K562 (cell line): ENCODE measurements around the gene SMNDC1. TPM values are rescaled to one million over a fixed set of nuclear protein-coding genes. Genes with fewer than 3 reads are reported as not detected.

Experiments used
- ATAC-seq: fragments of 200-7000 bp; cut with Tn5 transposase; 3 replicates; pipeline ENCODE4 v1.9.1; 2020; ENCODE audit warnings: moderate library complexity
- BruUV-seq: library from RNA; stranded (reverse); fragments of 400-500 nt; replicated peaks from 2 replicates; lab custom pipeline; 2021; lab: Mats Ljungman, UMichigan
- CTCF ChIA-PET: fragments of 300-600 bp; formaldehyde crosslinking; extraction: SDS; loops from one replicate; lab custom pipeline; 2021; ENCODE audit warnings: low intra/inter-chr PET ratio; lab: Yijun Ruan, JAX
- POLR2A ChIA-PET: fragments of 300-600, 350-650 bp; sonication (Branson Sonifier 250); formaldehyde crosslinking; extraction: SDS; loops from one replicate; lab custom pipeline; 2021; ENCODE audit warnings: antibody characterized with exemption, inconsistent platforms; lab: Yijun Ruan, JAX
- DNase-seq, 4 experiments: peaks; one replicate each; pipeline versions ENCODE4 v3.0.0 to v3.0.0-alpha.2; 2011 to 2018; ENCODE audit warnings: low spot score in 3 of 4, mixed read lengths in 3 of 4; ENCODE audit errors: extremely low read depth in 1 of 4
- FAIRE-seq: peaks from 2 replicates; lab custom pipeline; 2011; peaks lifted over from hg19 to GRCh38; lab: Jason Lieb, UNC
- H2AFZ ChIP-seq: 2 replicates; pipeline ENCODE4 v1.6.0; 2011; ENCODE audit warnings: low read depth, low read length, control low read depth, inconsistent platforms
- H3K27ac ChIP-seq: fragments of 200-600 bp; 3 replicates; pipeline ENCODE4 v1.8.0; 2011; ENCODE audit warnings: low read depth, mild to moderate bottlenecking, control low read depth, inconsistent platforms, low read length, moderate library complexity, mixed read lengths; ENCODE audit errors: extremely low read depth
- H3K27me3 ChIP-seq, 2 experiments: fragments of 300-600 bp in 1 of 2; 2 replicates in 1 of 2; 3 replicates in 1 of 2; pipeline versions ENCODE4 v1.6.0 to v1.8.0; 2011; ENCODE audit warnings: inconsistent platforms in 2 of 2, low read length in 2 of 2, mild to moderate bottlenecking in 1 of 2, mixed read lengths in 1 of 2, moderate library complexity in 1 of 2; ENCODE audit not compliant: control insufficient read depth in 2 of 2, insufficient read depth in 2 of 2
- H3K36me3 ChIP-seq: fragments of 300-600 bp; 3 replicates; pipeline ENCODE4 v1.8.0; 2011; ENCODE audit warnings: mild to moderate bottlenecking, low read length, inconsistent platforms; ENCODE audit not compliant: control insufficient read depth, insufficient read depth
- H3K4me1 ChIP-seq, 2 experiments: fragments of 200-600 bp in 1 of 2; replicated peaks in 1 of 2; 2 replicates in 1 of 2; 3 replicates in 1 of 2; pipeline versions ENCODE4 v1.5.1 to v1.8.0; 2011; ENCODE audit warnings: inconsistent platforms in 2 of 2, low read length in 2 of 2, mild to moderate bottlenecking in 1 of 2, mixed read lengths in 1 of 2, moderate library complexity in 1 of 2; ENCODE audit not compliant: control insufficient read depth in 2 of 2, insufficient read depth in 2 of 2
- H3K4me2 ChIP-seq: 2 replicates; pipeline ENCODE4 v1.6.1; 2011; ENCODE audit warnings: low read length, control low read depth, inconsistent platforms, mixed read lengths; ENCODE audit not compliant: insufficient read depth
- H3K4me3 ChIP-seq: fragments of 200-600 bp; sonication (generic), shearing (Covaris generic); 2 replicates; pipeline ENCODE4 v1.5.1; 2016; ENCODE audit warnings: control low read depth, inconsistent platforms
- H3K79me2 ChIP-seq: fragments of 200-600 bp; 3 replicates; pipeline ENCODE4 v1.8.0; 2011; ENCODE audit warnings: low read length, inconsistent platforms; ENCODE audit not compliant: control insufficient read depth, insufficient read depth
- H3K9ac ChIP-seq, 2 experiments: 2 replicates each; pipeline versions ENCODE4 v1.6.0 to v1.6.1; 2011; ENCODE audit warnings: low read depth in 2 of 2, low read length in 2 of 2, control low read depth in 1 of 2, inconsistent platforms in 1 of 2, mild to moderate bottlenecking in 1 of 2, mixed read lengths in 1 of 2; ENCODE audit not compliant: insufficient read depth in 1 of 2
- H3K9me1 ChIP-seq: one replicate; pipeline ENCODE4 v1.6.0; 2011; ENCODE audit warnings: inconsistent platforms, mild to moderate bottlenecking, low read length, moderate library complexity; ENCODE audit not compliant: control insufficient read depth, insufficient read depth
- H3K9me3 ChIP-seq: replicated peaks from 2 replicates; pipeline ENCODE4 v1.5.1; 2011; ENCODE audit warnings: low read depth, low read length, inconsistent platforms; ENCODE audit not compliant: control insufficient read depth, insufficient read depth
- H4K20me1 ChIP-seq: replicated peaks from 2 replicates; pipeline ENCODE4 v1.6.1; 2011; ENCODE audit warnings: low read length, inconsistent platforms, mixed read lengths; ENCODE audit not compliant: control insufficient read depth, insufficient read depth
- CBX1 ChIP-seq: sonication (generic); IDR thresholded peaks from 2 replicates; pipeline ENCODE4 v1.6.1; 2016; ENCODE audit warnings: antibody characterized with exemption, low read depth, mild to moderate bottlenecking
- CC2D1A ChIP-seq: fragments of 450-650 bp; IDR thresholded peaks from 2 replicates; pipeline ENCODE4 v1.6.1; 2017; ENCODE audit warnings: mild to moderate bottlenecking
- CXXC5 ChIP-seq: fragments of 250-450 bp; sonication (Bioruptor Pico); IDR thresholded peaks from 2 replicates; pipeline ENCODE4 v1.8.0; 2022; ENCODE audit warnings: inconsistent platforms, mild to moderate bottlenecking, moderate library complexity
- HMG20B ChIP-seq: fragments of 250-450 bp; sonication (Bioruptor Pico); IDR thresholded peaks from 2 replicates; pipeline ENCODE4 v1.5.0; 2021; ENCODE audit warnings: mild to moderate bottlenecking
- IFI16 ChIP-seq: fragments of 250-450 bp; sonication (Bioruptor Pico); IDR thresholded peaks from 2 replicates; pipeline ENCODE4 v2.1.2; 2022; ENCODE audit warnings: mild to moderate bottlenecking, inconsistent platforms
- ILF3 ChIP-seq: fragments of 450-650 bp; IDR thresholded peaks from 2 replicates; pipeline ENCODE4 v1.6.1; 2018; ENCODE audit warnings: antibody characterized with exemption, mild to moderate bottlenecking, moderate library complexity, borderline replicate concordance
- L3MBTL2 ChIP-seq: fragments of 450-650 bp; IDR thresholded peaks from 2 replicates; pipeline ENCODE4 v1.6.1; 2016; ENCODE audit warnings: mild to moderate bottlenecking, moderate library complexity
- NFYB ChIP-seq: IDR thresholded peaks from 2 replicates; pipeline ENCODE4 v1.6.1; 2011; ENCODE audit warnings: mild to moderate bottlenecking, moderate library complexity; ENCODE audit not compliant: insufficient read length; ENCODE audit errors: extremely low read depth
- OTX1 ChIP-seq: fragments of 450-650 bp; formaldehyde crosslinking; IDR thresholded peaks from 2 replicates; pipeline ENCODE4 v1.4.0; 2022; ENCODE audit warnings: mild to moderate bottlenecking
- POLR3A ChIP-seq: IDR thresholded peaks from 2 replicates; pipeline ENCODE4 v1.6.1; 2011; ENCODE audit warnings: borderline replicate concordance, mild to moderate bottlenecking, moderate library complexity; ENCODE audit not compliant: insufficient read length, insufficient read depth; ENCODE audit errors: extremely low read depth
- RBBP5 ChIP-seq: fragments of 200-600 bp; sonication (generic); IDR thresholded peaks from 2 replicates; pipeline ENCODE4 v1.6.1; 2012; ENCODE audit warnings: borderline replicate concordance, mild to moderate bottlenecking, low read length, control low read depth, inconsistent platforms; ENCODE audit not compliant: insufficient read depth, poor library complexity, severe bottlenecking
- RFX5 ChIP-seq: IDR thresholded peaks from 2 replicates; pipeline ENCODE4 v1.6.1; 2011; ENCODE audit warnings: low read depth, mild to moderate bottlenecking, improper control_type of control experiment, low read length
- SAFB ChIP-seq: fragments of 200-400 bp; formaldehyde crosslinking; IDR thresholded peaks from 2 replicates; pipeline ENCODE4 v1.6.1; 2017; ENCODE audit warnings: low read depth, low read length, borderline replicate concordance
- SIN3B ChIP-seq: fragments of 450-650 bp; IDR thresholded peaks from 2 replicates; pipeline ENCODE4 v1.6.1; 2017; ENCODE audit warnings: low read depth, mild to moderate bottlenecking, moderate library complexity
- THRA ChIP-seq: fragments of 450-650 bp; IDR thresholded peaks from 2 replicates; pipeline ENCODE4 v1.6.1; 2017; ENCODE audit warnings: mild to moderate bottlenecking, moderate library complexity
- ZNF133 ChIP-seq: fragments of 250-450 bp; sonication (Bioruptor Pico); IDR thresholded peaks from 2 replicates; pipeline ENCODE4 v1.4.0; 2020; ENCODE audit warnings: mild to moderate bottlenecking
- ZNF140 ChIP-seq: fragments of 250-450 bp; sonication (Bioruptor Pico); IDR thresholded peaks from 2 replicates; pipeline ENCODE4 v1.8.0; 2021; ENCODE audit warnings: moderate library complexity, mild to moderate bottlenecking, inconsistent platforms
- ZNF24 ChIP-seq: fragments of 450-650 bp; IDR thresholded peaks from 2 replicates; pipeline ENCODE4 v1.6.1; 2016
- ZNF354B ChIP-seq: fragments of 250-450 bp; sonication (Bioruptor Pico); IDR thresholded peaks from 2 replicates; pipeline ENCODE4 v1.4.0; 2020
- WGBS: fragments of 100-300 bp; shearing (Covaris generic); methylation state at CpG from one replicate; pipeline ENCODE4 v1.1.6; 2016; ENCODE audit warnings: low coverage, mixed read lengths; ENCODE audit not compliant: insufficient coverage; ENCODE audit errors: missing lambda C conversion rate; 5-methylcytosine and 5-hydroxymethylcytosine counted together
- in situ Hi-C: fragments of 300-500 bp; cut with MboI; formaldehyde crosslinking; loops from 4 replicates; pipeline ENCODE4 v1.15.0; 2018; ENCODE audit warnings: inconsistent platforms, mixed read lengths
- intact Hi-C: fragments of 100-400 bp; cut with micrococcal nuclease; formaldehyde crosslinking; loops from 2 replicates; pipeline ENCODE4 v1.14.2; 2022
- polyA plus RNA-seq, 8 experiments: library from polyadenylated mRNA; depleted of rRNA in 4 of 8; stranded (reverse) in 5 of 8; unstranded in 3 of 8; fragments of >200 nt; fragmentation: Nextera tagmentation in 2 of 8; fragmentation: Illumina TruSeq in 1 of 8; extraction: Ambion mirVana in 2 of 8; extraction: Trizol in 1 of 8; gene quantifications; 2 replicates each; pipeline versions ENCODE4 v1.2.1 to v1.2.3, GENCODE V29; 2011 to 2014; ENCODE audit warnings: inconsistent platforms in 1 of 8, missing spikeins in 1 of 8
- total RNA-seq, 7 experiments: library from RNA; depleted of rRNA in 6 of 7; stranded (reverse); fragments of >200 nt in 6 of 7; fragmentation: Illumina TruSeq in 2 of 7; extraction: Trizol in 2 of 7; gene quantifications; 2 replicates each; pipeline versions ENCODE4 v1.2.1 to v1.2.3, GENCODE V29; 2011 to 2021; ENCODE audit warnings: low replicate concordance in 1 of 7

The SMNDC1 gene
- total and polyA plus RNA-seq, 9 of the 15 experiments (the other 6 are each of a cell fraction or from before 2014, with no cell fraction given), result 6.8 to 35.8 (median 12.3) TPM

GRCh38 chr10:110304394-110304779 lies 333 bp downstream of the SMNDC1 start (continued):
- TF ChIP-seq NFYB (no peak), SIN3B (peak; percentile 47; the same call in 1 of the 2 replicates), RBBP5 (peak; percentile 95), ZNF354B (CRISPR knock-in tag) (no peak), SAFB (0 out of 2 replicates have a peak, but pooled peaks have one; percentile 10), CBX1 (no peak), ZNF133 (CRISPR knock-in tag) (no peak), THRA (no peak)

GRCh38 chr10:110303681-110304080 lies 1.0 kb downstream of the SMNDC1 start:
- Histone ChIP-seq H3K79me2 (peaks cover 58% of the 10 kb centered on the region), H3K9me3 (no peaks in the 10 kb centered on the region), H3K4me1 (peaks cover 0 to 11% of the 10 kb centered on the region in 2 experiments; a peak in 2 of 5 replicates), H3K36me3 (peaks cover 49% of the 10 kb centered on the region), H3K4me3 (peak overlapping the region; percentile 89), H3K9me1 (no peaks in the 10 kb centered on the region), H3K9ac (peak overlapping the region in 1 of 2 experiments; percentile 83; a peak in 2 of 4 replicates), H3K4me2 (peak overlapping the region; percentile 75), H4K20me1 (peaks cover 4% of the 10 kb centered on the region), H3K27me3 (no peaks in the 10 kb centered on the region), H3K27ac (peak overlapping the region; percentile 87), H2AFZ (no peak overlapping the region)
- CTCF ChIA-PET, result no interaction called here
- no peak for DNase-seq
- WGBS, result 2% methylated on average over 4 of the region's 4 CpGs
- no peak for ATAC-seq
- POLR2A ChIA-PET, result interaction anchor here (0.7 kb wide), 2 partner anchors 94 to 901 kb away, joined by 3 read pairs; no protein-coding TSS in a partner anchor
- intact Hi-C loops, result no loop called here
- BruUV-seq, result TSS peak; percentile 39
- in situ Hi-C loops, result no loop called here
- no peak for FAIRE-seq
- TF ChIP-seq ZNF24 (no peak), CXXC5 (no peak), L3MBTL2 (no peak), ILF3 (no peak), CC2D1A (no peak), ZNF140 (no peak), RFX5 (no peak), OTX1 (no peak), HMG20B (CRISPR knock-in tag) (no peak), IFI16 (CRISPR knock-in tag) (no peak), POLR3A (no peak)
